Measurements from ENCODE around the gene GALNT14.

DNA sequence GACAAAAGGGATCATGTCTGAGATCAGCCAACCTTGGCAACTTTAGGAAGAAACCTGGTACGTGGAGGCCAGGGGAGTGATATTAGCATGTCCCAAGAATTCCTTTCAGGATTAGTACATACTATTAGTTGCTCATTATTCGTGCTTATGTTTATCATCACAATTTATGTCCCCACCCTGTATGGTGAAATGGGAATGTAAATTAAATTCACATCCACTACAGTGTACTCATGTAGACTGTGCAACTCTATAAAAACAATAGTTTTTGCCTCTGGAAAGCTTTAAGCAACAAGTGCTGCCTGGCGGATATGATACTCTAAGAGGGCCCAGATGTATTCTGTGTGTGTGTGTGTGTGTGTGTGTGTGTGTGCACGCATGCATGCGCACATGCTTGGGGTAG, 110.7 kb downstream of the GALNT14 start:
- TF ChIP-seq HDAC6 (IDR thresholded peaks at IDR 0.05; ENCODE audit: low read depth, low read length) (no peak), SP4 (IDR thresholded peaks at IDR 0.05; ENCODE audit: low read length) (no peak), POLR2A (IDR thresholded peaks at IDR 0.05; ENCODE audit: control extremely low read depth in 1 of 2, low read depth in 2 of 2, low read length in 2 of 2) (no peak), EGR1 (IDR thresholded peaks at IDR 0.05; ENCODE audit: borderline replicate concordance, low read depth, low read length) (no peak), EZH2 (IDR thresholded peaks at IDR 0.05; ENCODE audit: low read depth, low read length, severe bottlenecking) (no peak), SIX5 (IDR thresholded peaks at IDR 0.05; ENCODE audit: low read depth, low read length) (no peak), POLR2AphosphoS5 (IDR thresholded peaks at IDR 0.05; ENCODE audit: low read depth, low read length) (no peak), TCF12 (IDR thresholded peaks at IDR 0.05; ENCODE audit: low read depth, low read length) (no peak)
- TF ChIP-seq, protein P1, sequence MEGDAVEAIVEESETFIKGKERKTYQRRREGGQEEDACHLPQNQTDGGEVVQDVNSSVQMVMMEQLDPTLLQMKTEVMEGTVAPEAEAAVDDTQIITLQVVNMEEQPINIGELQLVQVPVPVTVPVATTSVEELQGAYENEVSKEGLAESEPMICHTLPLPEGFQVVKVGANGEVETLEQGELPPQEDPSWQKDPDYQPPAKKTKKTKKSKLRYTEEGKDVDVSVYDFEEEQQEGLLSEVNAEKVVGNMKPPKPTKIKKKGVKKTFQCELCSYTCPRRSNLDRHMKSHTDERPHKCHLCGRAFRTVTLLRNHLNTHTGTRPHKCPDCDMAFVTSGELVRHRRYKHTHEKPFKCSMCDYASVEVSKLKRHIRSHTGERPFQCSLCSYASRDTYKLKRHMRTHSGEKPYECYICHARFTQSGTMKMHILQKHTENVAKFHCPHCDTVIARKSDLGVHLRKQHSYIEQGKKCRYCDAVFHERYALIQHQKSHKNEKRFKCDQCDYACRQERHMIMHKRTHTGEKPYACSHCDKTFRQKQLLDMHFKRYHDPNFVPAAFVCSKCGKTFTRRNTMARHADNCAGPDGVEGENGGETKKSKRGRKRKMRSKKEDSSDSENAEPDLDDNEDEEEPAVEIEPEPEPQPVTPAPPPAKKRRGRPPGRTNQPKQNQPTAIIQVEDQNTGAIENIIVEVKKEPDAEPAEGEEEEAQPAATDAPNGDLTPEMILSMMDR (IDR thresholded peaks at IDR 0.05; ENCODE audit: control extremely low read depth in 1 of 3, insufficient read depth in 1 of 3, low read depth in 1 of 3, low read length in 3 of 3): no peak

Measured in H1 (cell line).